GM18502 (cell line): ENCODE measurements around the gene WDFY1.

Source experiments
- ATAC-seq: cut with Tn5 transposase; IDR thresholded peaks from one replicate; pipeline ENCODE4 v1.9.1; 2021; ENCODE audit warnings: mild to moderate bottlenecking; ENCODE audit not compliant: unreplicated experiment, poor library complexity

WDFY1 gene

GRCh38 chr2:223959688-223960087 lies 14.6 kb upstream of the WDFY1 start:
- no peak for ATAC-seq

DNA sequence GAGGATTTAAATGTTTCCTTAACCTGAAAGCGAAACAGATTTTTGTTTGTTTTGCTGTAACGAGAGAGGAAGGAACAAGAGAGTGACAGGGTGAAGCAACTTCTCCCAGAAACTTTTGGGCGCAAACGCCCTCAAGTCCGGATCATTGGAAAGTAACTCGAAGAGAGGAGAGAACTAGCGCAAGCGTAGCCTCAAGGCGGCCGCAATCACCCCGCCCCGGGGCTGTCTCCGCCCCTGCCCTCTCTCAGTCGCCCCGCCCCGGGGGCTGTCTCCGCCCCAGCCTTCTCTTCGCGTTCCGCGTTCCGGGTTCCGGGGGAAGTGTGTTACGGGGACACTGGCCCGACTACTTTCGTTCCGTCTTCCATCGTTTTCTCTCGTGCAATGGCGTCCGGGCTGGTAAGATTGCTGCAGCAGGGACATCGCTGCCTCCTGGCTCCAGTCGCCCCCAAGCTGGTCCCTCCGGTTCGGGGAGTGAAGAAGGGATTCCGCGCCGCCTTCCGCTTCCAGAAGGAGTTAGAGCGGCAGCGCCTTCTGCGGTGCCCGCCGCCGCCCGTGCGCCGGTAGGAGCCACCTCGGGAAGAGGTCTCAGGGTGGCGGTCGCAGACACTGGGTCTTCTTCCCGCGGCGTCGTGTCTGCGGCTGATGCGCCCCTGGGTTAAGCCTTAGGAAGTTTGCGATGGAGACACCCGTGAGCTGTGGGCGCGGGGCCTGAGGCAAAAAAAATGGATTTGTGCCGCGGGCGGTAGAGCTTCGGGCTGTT lies 12.1 kb upstream of the WDFY1 start, which contains the start of gene MRPL44:
Gene MRPL44 (plus strand): TSS at position 372 of the 760 bp plus-strand sequence. CDS start 10 bp downstream, at position 382.
- peak; percentile 97 for ATAC-seq

GRCh38 chr2:223956300-223956699 lies 11.2 kb upstream of the WDFY1 start:
- ATAC-seq: no peak

DNA sequence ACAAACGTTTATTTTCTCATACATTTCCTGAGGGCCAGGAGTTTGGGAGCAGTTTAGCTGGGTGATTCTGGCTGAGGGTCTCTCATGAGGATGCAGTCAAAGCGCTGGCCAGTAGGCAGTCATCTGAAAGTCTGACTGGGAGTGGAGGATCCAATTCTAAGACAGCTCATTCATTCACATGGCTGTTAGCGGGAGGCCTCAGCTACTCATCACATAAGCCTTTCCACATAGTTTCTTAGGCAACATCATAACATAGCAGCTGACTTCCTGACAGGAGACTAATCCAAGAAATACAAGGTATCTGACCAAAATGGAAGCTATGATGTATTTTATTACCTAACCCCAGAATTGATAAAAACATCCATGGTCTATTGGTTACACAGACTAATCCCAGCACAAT lies 9.3 kb upstream of the WDFY1 start:
- ATAC-seq: no peak

DNA sequence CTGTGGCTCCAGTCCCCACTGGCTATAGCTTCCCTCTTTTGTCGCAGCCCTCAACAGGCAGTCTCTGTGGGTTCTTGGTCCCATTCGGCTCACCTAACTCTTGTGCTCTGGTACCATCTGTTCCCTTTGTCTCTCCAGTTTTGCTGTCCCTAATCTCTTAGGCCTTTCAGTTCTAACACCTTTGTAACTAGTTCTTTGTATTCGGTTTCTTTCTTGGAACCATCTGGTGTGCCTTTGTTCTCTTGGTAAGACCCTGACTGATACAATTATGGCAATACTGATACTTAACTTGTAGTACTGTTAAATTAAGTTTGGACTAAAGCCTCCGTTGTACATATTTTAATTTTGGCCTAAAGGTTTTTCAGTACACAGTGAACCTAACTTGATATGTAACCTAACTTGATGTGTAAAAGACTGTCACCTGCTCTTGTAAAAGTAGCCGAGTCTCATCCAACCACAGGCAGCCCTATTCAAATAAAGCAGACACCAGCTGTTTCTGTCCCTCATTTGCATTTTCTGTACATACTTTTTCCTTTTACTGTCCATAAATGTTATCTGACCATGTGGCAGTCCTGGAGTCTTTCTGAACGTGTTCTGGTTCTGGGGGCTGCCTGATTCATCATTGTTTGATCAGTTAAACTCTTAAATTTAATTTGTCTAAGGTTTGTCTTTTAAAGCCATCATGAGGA lies 7.3 kb upstream of the WDFY1 start:
- ATAC-seq: peak; percentile 26

DNA sequence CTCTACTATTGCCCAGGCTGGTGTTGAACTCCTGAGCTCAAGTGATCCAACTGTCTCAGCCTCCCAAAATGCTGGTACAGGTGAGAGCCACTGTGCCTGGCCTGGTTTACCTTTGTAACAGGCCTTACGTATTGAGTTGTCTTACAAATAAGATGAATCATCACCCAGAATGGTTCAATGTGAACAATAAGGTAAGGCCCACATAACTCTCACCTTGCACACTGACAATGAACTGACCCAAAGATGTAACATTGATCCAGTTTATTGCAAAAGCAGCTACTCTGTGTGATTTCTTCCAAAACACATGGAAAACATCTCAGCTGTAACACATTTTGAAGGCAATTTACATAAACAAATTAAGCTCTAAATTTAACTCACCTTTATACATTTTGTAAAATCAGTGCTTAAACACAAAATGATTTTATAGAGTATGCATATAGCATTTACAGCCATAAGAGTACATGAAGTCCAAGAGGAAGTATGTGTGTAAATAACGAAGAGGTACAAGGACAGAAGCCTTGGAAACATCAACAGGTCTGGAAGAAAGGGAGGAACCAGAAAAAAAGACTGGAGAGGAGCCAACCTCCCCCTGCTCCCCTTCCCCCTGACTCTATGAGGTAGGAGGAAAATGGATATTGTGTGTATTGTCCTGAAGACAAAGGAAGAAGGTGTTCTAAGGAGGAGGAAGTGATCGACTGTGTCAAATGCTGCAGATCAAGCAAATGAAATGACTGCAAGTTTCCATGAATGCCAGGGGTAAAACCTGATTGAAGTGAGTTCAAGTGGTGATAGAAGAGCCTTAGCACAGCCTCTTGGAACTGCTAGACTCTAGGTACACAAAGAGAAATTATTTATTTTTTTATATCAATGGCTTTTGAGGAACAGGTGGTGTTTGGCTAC lies 5.6 kb upstream of the WDFY1 start:
- ATAC-seq: no peak

DNA sequence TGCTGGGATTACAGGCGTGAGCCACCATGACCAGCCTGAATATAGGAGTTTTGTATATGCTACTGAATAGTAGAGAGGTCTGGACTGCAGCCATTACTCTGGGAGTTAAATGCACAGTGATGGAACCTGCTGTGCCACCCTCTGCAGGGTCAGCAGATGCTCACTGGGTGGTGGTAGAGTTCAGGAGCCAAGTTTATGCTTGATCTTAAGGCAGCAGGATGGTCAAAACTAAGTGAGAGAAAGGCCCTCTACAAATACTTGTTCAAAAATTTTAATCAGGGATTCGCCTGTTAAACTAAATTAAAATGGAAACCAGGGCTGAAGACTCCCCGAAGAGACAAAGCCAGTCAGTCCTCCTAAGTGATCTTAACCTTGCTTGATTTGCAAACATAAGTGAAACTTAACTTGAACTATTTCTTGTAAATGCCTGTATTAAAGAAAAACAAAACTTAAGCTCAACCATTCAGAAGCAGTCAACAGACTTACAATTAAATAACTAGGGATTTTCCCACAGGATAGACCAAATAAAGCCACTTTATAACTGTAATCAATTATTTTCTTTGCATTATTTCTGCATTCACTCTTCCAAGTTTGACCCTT lies 4.2 kb upstream of the WDFY1 start:
- ATAC-seq: no peak

DNA sequence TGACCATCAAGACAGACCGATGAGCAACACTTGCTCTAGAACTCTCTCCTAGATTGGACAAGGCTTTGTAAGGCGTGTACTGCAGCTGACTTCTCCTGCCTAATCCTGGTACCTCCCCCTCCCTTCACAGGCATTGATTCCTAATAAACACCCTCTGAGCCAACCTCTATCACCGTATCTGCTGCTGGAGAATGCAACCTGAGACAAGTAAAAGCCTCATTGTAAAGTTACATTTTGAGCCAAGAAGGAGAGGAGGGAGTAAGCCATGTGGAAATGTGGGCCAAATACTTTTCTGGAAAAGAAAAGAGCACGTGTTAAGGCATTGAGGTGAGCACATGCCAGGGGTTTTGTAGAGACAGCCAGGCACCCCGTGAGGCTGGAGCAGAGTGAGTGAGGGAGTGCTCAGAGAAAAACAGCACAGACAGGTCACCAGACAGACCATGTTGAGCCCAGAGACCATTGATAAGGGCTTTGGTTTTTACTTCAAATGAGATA lies 2.6 kb upstream of the WDFY1 start:
- no peak for ATAC-seq

- ATAC-seq: no peak
These were observed 620 bp upstream of the WDFY1 start for GRCh38 chr2:223945755-223946154.

DNA sequence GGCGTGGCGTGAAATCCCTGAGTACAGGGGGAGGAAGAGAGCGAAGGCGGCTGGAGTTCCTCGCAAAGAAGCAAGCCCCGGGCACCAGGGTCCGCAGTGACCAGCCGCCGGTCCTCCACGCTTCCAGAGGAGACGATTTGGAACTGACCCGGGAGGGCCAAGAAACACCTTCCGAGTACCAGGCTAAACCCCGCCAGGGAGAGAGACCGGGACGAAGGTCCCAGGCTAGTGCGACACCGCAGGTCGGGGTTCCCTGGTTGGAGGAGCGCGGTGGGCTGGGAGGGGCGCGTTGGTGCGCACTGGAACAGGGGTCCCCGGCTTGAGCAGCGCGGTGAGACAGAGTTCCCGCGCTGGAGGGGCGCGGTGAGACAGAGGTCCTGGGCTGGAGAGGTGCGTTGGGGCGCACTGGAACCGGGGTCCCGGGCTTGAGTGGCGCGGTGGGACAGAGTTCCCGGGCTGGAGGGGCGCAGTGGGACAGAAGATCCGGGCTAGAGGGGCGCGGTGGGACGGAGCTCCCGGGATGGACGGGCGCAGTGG lies 901 bp downstream of the WDFY1 start:
- peak; percentile 29 for ATAC-seq

DNA sequence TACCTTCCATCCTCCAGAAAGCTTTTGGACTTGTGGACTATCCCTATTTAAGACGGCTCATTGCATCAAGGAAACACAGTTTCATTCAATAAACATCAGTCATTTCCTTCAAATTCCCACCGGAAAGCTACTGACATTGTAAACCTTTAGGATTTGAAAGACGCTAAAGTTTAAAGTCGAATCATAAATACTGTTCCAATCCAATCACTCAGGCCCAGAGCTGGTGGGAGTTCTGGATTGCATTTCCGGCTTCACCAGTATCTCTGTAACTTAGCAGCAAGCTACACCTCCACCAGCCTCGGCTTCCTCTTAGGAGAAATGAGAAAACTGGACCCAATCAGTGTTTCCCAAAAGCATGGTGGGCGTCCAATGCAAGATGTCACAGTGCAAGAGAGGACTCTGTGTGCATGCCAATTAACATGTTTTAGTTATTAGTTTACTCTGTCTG lies 1.6 kb downstream of the WDFY1 start:
- no peak for ATAC-seq

DNA sequence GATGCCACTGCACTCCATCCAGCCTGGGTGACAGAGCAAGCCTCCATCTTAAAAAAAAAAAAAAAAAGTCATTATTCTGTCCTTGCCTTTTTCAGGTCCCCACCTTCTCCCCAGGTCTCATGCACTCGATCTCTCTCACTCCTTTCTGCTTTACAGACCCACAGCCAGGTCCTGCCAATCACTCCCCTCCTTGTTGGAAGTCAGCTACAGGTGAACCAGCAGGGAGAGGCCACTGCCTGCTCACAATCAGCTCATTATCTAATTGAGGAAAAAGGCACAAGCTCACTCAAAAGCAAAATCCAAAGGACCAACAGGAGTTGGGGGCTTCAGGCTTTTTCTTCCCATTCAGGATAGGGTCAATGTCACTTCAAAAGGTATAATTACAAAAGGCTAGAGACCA lies 2.0 kb downstream of the WDFY1 start:
- ATAC-seq: no peak

DNA sequence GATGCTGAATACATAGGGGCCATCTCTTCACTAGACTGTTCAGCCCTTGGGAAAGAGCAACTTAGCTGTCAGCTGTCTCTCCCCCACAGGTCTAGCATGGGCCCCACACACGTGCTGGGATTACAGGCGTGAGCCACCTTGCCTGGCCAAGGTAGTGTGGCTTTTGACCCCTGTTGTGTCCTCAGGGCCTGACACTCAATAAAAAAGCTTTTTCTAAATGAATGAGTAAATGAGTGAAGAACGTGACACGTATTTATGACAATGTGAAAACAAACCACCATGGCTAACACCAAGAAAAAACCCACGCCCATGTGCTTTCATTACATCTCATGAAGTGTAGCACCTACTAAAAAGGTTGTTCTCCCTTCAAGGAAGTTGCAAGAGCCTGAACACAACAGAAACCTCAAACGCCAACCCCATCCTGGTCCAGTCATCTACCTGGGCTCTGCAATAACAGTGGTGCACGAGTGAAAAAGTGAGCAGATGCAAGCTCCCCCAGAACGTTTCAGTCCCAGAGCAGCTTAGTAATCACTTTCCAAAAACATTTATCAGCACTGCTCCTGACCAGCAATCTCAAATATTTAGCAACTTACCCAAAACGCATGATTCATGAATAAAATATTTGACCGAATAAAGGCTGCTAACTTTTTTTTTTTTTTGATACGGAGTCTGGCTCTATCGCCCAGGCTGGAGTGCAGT lies 3.4 kb downstream of the WDFY1 start:
- ATAC-seq: peak; percentile 59

DNA sequence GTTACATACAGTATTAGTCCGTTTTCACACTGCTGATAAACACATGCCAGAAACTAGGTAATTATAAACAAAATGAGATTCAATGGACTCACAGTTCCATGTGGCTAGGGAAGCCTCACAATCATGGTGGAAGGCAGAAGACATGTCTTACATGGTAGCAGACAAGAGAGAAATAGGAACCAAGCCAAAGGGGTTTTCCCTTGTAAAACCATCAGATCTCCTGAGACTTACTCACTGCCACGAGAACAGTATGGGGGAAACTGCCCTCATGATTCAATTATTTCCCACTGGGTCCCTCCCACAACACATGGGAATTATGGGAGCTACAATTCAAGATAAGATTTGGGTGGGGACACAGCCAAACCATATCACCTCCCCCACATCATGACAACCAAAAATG lies 5.7 kb downstream of the WDFY1 start:
- peak; percentile 35 for ATAC-seq

DNA sequence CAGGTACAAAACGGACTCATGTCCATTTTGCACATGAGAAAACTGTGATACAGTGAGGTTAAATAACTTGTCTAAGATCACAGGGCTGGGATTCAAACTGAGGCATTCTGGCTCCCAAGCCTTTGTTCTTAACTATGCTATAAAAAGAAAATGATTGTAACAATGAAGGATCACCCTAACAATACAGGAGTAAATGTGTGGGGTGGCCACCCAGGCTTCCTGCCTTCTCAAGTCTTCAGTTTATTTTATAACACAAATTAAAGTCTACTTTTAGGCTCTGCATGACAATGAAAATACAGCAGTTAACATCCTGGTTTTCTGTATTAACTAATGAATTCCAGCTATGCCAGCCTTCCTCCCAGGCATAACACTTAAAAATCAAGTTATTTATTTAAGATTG lies 7.6 kb downstream of the WDFY1 start:
- ATAC-seq: no peak

GRCh38 chr2:223936862-223937326 lies 8.2 kb downstream of the WDFY1 start:
- ATAC-seq: no peak

- no peak for ATAC-seq
These were observed 9.5 kb downstream of the WDFY1 start for GRCh38 chr2:223935459-223936125.

DNA sequence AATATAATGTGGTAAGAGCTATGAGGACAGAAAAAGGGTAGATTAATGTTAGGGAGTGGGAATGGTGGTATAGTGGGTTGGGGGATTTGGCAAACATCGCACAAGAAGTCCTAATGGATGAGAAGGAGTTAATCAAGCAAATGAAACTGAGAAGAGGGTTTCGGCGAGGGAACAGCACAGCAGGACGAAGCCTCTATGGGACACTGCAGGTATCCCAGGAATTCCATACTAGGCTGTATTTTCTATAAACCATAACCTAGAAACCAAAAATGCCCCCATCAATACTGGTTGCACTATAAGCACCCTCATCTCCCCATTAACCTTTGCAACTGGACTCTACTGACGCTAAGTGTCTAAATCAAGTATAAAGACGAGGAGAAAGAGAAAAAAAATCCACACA lies 10.3 kb downstream of the WDFY1 start:
- ATAC-seq: no peak
